HG02938 (cell line): ENCODE measurements around the gene NUDT6.
"Not testable (repeated sequence)": the region's sequence is repeated elsewhere in the genome, so short reads cannot be mapped to it uniquely, and the experiment has no call there.

Experiments
- ATAC-seq: cut with Tn5 transposase; IDR thresholded peaks from one replicate; pipeline ENCODE4 v1.9.1; 2021; ENCODE audit warnings: mild to moderate bottlenecking, moderate library complexity; ENCODE audit not compliant: unreplicated experiment

NUDT6 gene

GRCh38 chr4:122921971-122922876 is at the start of gene NUDT6:
Gene NUDT6, minus strand, starts transcription at chr4:122922597. Its CDS starts 25 bp downstream, at chr4:122922572.
- peak; percentile 56 for ATAC-seq

GRCh38 chr4:122968227-122968812 is 45.9 kb upstream of the NUDT6 start:
- no peak for ATAC-seq

GRCh38 chr4:122967231-122967630 is 44.8 kb upstream of the NUDT6 start:
- ATAC-seq, result no peak

- ATAC-seq, result no peak
These were observed 43.8 kb upstream of the NUDT6 start for GRCh38 chr4:122966201-122966600.

GRCh38 chr4:122963216-122963615 is 40.8 kb upstream of the NUDT6 start:
- ATAC-seq, result no peak

GRCh38 chr4:122960611-122961000 is 38.2 kb upstream of the NUDT6 start:
- no peak for ATAC-seq

- no peak for ATAC-seq
These were observed 37.7 kb upstream of the NUDT6 start for GRCh38 chr4:122959981-122960610.

GRCh38 chr4:122959441-122959840 is 37.0 kb upstream of the NUDT6 start:
- ATAC-seq, result no peak

GRCh38 chr4:122958505-122958904 is 36.1 kb upstream of the NUDT6 start:
- ATAC-seq, result no peak

GRCh38 chr4:122953924-122954323 is 31.5 kb upstream of the NUDT6 start:
- no peak for ATAC-seq

- no peak for ATAC-seq
These were observed 29.6 kb upstream of the NUDT6 start for GRCh38 chr4:122952028-122952427.

- ATAC-seq, result no peak
These were observed 26.3 kb upstream of the NUDT6 start for GRCh38 chr4:122948671-122949070.

GRCh38 chr4:122946142-122946541 is 23.7 kb upstream of the NUDT6 start:
- ATAC-seq, result no peak

- not testable (repeated sequence) for ATAC-seq
These were observed 22.7 kb upstream of the NUDT6 start for GRCh38 chr4:122945136-122945535.

- no peak for ATAC-seq
These were observed 10.4 kb upstream of the NUDT6 start for GRCh38 chr4:122932763-122933162.

- ATAC-seq, result no peak
These were observed 8.5 kb upstream of the NUDT6 start for GRCh38 chr4:122930862-122931261.

GRCh38 chr4:122928930-122929329 is 6.5 kb upstream of the NUDT6 start:
- no peak for ATAC-seq

GRCh38 chr4:122922877-122923511 is 597 bp upstream of the NUDT6 start:
- peak; percentile 95 for ATAC-seq

- ATAC-seq, result no peak
These were observed 1.1 kb downstream of the NUDT6 start for GRCh38 chr4:122921300-122921699.

GRCh38 chr4:122920473-122920872 is 1.9 kb downstream of the NUDT6 start:
- ATAC-seq, result no peak

GRCh38 chr4:122917731-122918130 is 4.7 kb downstream of the NUDT6 start:
- ATAC-seq, result no peak
